BE2C (cell line): ENCODE results near the gene MSI1.

Source experiments
- DNase-seq: peaks from one replicate; pipeline ENCODE4 v3.0.0-alpha.2; 2020
- H3K27me3 ChIP-seq: fragments of 250-450 bp; sonication (Bioruptor Pico); 2 replicates; pipeline ENCODE4 v1.5.1; 2020; ENCODE audit warnings: mild to moderate bottlenecking
- H3K36me3 ChIP-seq: fragments of 250-450 bp; sonication (Bioruptor Pico); 2 replicates; pipeline ENCODE4 v1.5.1; 2020; ENCODE audit warnings: mild to moderate bottlenecking
- H3K4me1 ChIP-seq: fragments of 250-450 bp; sonication (Bioruptor Pico); 2 replicates; pipeline ENCODE4 v1.5.1; 2020
- H3K4me3 ChIP-seq: 2 replicates; pipeline ENCODE4 v1.5.1; 2011; ENCODE audit warnings: low read depth, low read length
- H3K9me3 ChIP-seq: fragments of 250-450 bp; sonication (Bioruptor Pico); 2 replicates; pipeline ENCODE4 v1.5.1; 2020
- CTCF ChIP-seq: IDR thresholded peaks from 2 replicates; pipeline ENCODE4 v1.5.1; 2012; ENCODE audit warnings: mild to moderate bottlenecking, low read depth, low read length

Gene MSI1

GRCh38 chr12:120373683-120374082 lies 4.7 kb upstream of the MSI1 start:
- no peaks in the 10 kb centered on the region for H3K36me3 ChIP-seq
- H3K27me3 ChIP-seq = peaks cover 49% of the 10 kb centered on the region
- H3K9me3 ChIP-seq = no peaks in the 10 kb centered on the region
- no peaks in the 10 kb centered on the region for H3K4me1 ChIP-seq
- H3K4me3 ChIP-seq = no peak overlapping the region
- no peak for TF ChIP-seq CTCF
- no peak for DNase-seq

GRCh38 chr12:120370343-120371243 lies 1.6 kb upstream of the MSI1 start:
- H3K4me1 ChIP-seq = no peaks in the 10 kb centered on the region
- TF ChIP-seq CTCF = no peak
- no peak for DNase-seq
- H3K4me3 ChIP-seq = no peak overlapping the region
- no peaks in the 10 kb centered on the region for H3K9me3 ChIP-seq
- H3K27me3 ChIP-seq = peaks cover 61% of the 10 kb centered on the region
- H3K36me3 ChIP-seq = no peaks in the 10 kb centered on the region

GRCh38 chr12:120369603-120370342 lies 809 bp upstream of the MSI1 start:
- Histone ChIP-seq H3K9me3 (no peaks in the 10 kb centered on the region), H3K4me1 (no peaks in the 10 kb centered on the region), H3K4me3 (peak overlapping the region; percentile 29), H3K36me3 (no peaks in the 10 kb centered on the region), H3K27me3 (peaks cover 55% of the 10 kb centered on the region)
- TF ChIP-seq CTCF = no peak
- no peak for DNase-seq

- peak overlapping the region; percentile 38 for H3K4me3 ChIP-seq
- no peak for DNase-seq
- H3K27me3 ChIP-seq = peaks cover 54% of the 10 kb centered on the region
- no peaks in the 10 kb centered on the region for H3K9me3 ChIP-seq
- H3K4me1 ChIP-seq = peaks cover 4% of the 10 kb centered on the region
- no peak for TF ChIP-seq CTCF
- no peaks in the 10 kb centered on the region for H3K36me3 ChIP-seq
These were observed 808 bp downstream of the MSI1 start for GRCh38 chr12:120367924-120368788.

- Histone ChIP-seq H3K27me3 (peaks cover 50% of the 10 kb centered on the region), H3K4me3 (peak overlapping the region; percentile 23), H3K36me3 (no peaks in the 10 kb centered on the region), H3K9me3 (no peaks in the 10 kb centered on the region), H3K4me1 (peaks cover 11% of the 10 kb centered on the region)
- TF ChIP-seq CTCF = peak; percentile 64
- peak; percentile 39 for DNase-seq
These were observed 1.6 kb downstream of the MSI1 start for GRCh38 chr12:120367233-120367923.
